Naive B cell (primary cell): ENCODE results near the gene STPG4. TPM values are rescaled to one million over a fixed set of nuclear protein-coding genes. Genes with fewer than 3 reads are reported as not detected.

Experiments
- ATAC-seq, 2 donors: fragments of 150-1000 bp; cut with Tn5 transposase; 2 replicates each; pipeline ENCODE4 v1.10.0; 2021; ENCODE audit warnings: low read depth in 2 of 2, mild to moderate bottlenecking in 2 of 2, moderate library complexity in 2 of 2
- DNase-seq: peaks from one replicate; pipeline ENCODE4 v3.0.0; 2022
- H3K27ac Mint-ChIP-seq, 6 donors: one replicate each; pipeline ENCODE4 v1.8.0; 2020 to 2022; ENCODE audit warnings: mild to moderate bottlenecking in 6 of 6, mixed read lengths in 6 of 6, moderate library complexity in 5 of 6, inconsistent platforms in 2 of 6
- H3K27me3 Mint-ChIP-seq, 3 donors: one replicate each; pipeline ENCODE4 v1.8.0; 2021 to 2022; ENCODE audit warnings: mixed read lengths in 3 of 3, mild to moderate bottlenecking in 1 of 3
- H3K36me3 Mint-ChIP-seq, 2 donors: one replicate each; pipeline ENCODE4 v1.8.0; 2020 to 2022; ENCODE audit warnings: mixed read lengths in 2 of 2, inconsistent platforms in 1 of 2, mild to moderate bottlenecking in 1 of 2
- H3K4me1 Mint-ChIP-seq, 3 donors: one replicate each; pipeline ENCODE4 v1.8.0; 2020 to 2022; ENCODE audit warnings: mixed read lengths in 3 of 3, inconsistent platforms in 1 of 3, mild to moderate bottlenecking in 1 of 3, moderate library complexity in 1 of 3
- H3K4me3 Mint-ChIP-seq, 8 donors: one replicate each; pipeline ENCODE4 v1.8.0; 2020 to 2022; ENCODE audit warnings: mild to moderate bottlenecking in 8 of 8, mixed read lengths in 8 of 8, moderate library complexity in 8 of 8, inconsistent platforms in 2 of 8
- H3K9me3 Mint-ChIP-seq, 7 donors: one replicate each; pipeline ENCODE4 v1.8.0; 2020 to 2022; ENCODE audit warnings: mixed read lengths in 7 of 7, mild to moderate bottlenecking in 5 of 7, inconsistent platforms in 2 of 7, moderate library complexity in 1 of 7
- polyA plus RNA-seq, 6 donors: library from polyadenylated mRNA; unstranded; fragments of 300-500 nt; fragmentation: Illumina TruSeq; gene quantifications; one replicate each; pipeline ENCODE4 v1.2.3, GENCODE V29; 2021; ENCODE audit warnings: low read depth in 6 of 6

The STPG4 gene
- polyA plus RNA-seq, 6 donors from 2014 or later = 0.41 to 0.66 TPM; not detected in 4

DNA sequence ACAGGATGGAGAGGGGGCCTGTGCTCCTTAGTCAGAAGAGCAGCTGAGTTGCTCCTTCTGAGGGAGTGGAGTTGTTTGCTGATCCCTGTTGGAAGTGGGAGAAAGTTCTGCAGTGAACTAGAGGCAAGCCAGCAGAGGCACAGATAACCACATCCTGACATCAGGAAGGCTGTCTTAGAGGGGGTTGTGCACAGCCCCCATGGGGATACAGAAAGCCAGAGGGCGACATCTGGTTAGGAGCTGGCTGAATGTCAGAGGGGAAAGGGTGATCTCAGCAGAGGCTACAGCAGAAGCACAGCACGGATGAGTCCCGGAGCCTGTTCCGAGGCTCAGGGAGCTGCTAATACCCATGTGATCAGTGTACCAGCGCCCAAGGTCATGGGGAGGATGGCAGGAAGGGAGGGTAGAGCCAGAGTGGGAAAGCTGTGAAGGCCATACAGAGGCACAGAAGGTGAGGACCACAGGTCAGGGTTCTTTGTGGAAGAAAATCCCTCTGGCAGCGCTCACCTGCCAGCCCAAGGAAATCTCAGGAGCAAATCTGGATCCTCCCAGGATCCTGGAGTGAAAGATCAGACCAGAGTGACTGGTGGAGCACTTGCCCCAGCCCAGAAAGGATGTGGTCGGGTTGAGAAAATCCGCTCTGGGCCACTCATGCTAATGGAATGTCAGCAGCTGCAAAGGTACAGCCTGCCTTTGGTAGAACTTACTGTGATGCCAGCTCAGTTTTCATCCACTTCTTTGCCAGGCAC, 111.8 kb downstream of the STPG4 start:
- no peaks in the 10 kb centered on the region for H3K27me3 Mint-ChIP-seq

GRCh38 chr2:47041891-47042684, 113.0 kb downstream of the STPG4 start:
- Mint-ChIP-seq H3K4me3 (no peak overlapping the region), H3K9me3 (no peaks in the 10 kb centered on the region), H3K4me1 (peaks cover 42 to 62% (median 53%) of the 10 kb centered on the region in 3 donors), H3K36me3 (peaks cover 11 to 26% of the 10 kb centered on the region in 2 donors), H3K27me3 (no peaks in the 10 kb centered on the region), H3K27ac (peak overlapping the region; percentile 41 to 89 (median 72))
- ATAC-seq = no peak
- no peak for DNase-seq

More for the DNA sequence above, 111.8 kb downstream of the STPG4 start:
- ATAC-seq (no peak), DNase-seq (no peak)
- peaks cover 11 to 26% of the 10 kb centered on the region in 2 donors for H3K36me3 Mint-ChIP-seq
- H3K9me3 Mint-ChIP-seq = no peaks in the 10 kb centered on the region
- peak overlapping the region in 5 of 6 donors; percentile 67 to 88 (median 78) for H3K27ac Mint-ChIP-seq
- peaks cover 46 to 61% (median 58%) of the 10 kb centered on the region in 3 donors for H3K4me1 Mint-ChIP-seq
- peak overlapping the region in 3 of 8 donors; percentile 20 to 55 (median 50) for H3K4me3 Mint-ChIP-seq

DNA sequence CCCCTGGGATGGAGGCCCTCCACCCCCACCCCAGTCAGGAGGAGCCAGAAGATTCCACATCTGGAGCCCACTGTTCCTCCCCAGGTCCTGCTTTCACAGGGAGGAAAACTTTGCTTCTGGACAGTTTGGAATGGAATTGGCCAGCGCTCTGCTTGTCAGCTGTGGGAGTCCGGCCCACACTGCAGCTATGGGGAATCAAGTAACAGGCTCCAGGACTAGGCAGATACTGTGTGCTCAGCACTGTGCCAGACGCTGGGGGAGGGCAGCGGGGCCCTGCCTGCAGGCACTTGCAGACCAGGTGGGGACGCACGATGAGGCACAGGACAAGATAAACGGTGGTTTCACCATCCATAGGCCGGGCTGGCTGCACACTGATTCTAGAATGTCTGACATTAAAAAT, 114.0 kb downstream of the STPG4 start:
- DNase-seq = no peak
- no peak for ATAC-seq
- no peaks in the 10 kb centered on the region for H3K27me3 Mint-ChIP-seq
- peaks cover 47 to 72% (median 60%) of the 10 kb centered on the region in 3 donors for H3K4me1 Mint-ChIP-seq
- no peak overlapping the region for H3K27ac Mint-ChIP-seq
- no peaks in the 10 kb centered on the region for H3K9me3 Mint-ChIP-seq
- no peak overlapping the region for H3K4me3 Mint-ChIP-seq
- peaks cover 11 to 26% of the 10 kb centered on the region in 2 donors for H3K36me3 Mint-ChIP-seq

GRCh38 chr2:47040651-47041050, 114.5 kb downstream of the STPG4 start:
- H3K27ac Mint-ChIP-seq = no peak overlapping the region
- H3K27me3 Mint-ChIP-seq = no peaks in the 10 kb centered on the region
- DNase-seq (no peak), ATAC-seq (no peak)
- H3K36me3 Mint-ChIP-seq = peaks cover 10 to 26% of the 10 kb centered on the region in 2 donors
- H3K4me3 Mint-ChIP-seq = no peak overlapping the region
- no peaks in the 10 kb centered on the region for H3K9me3 Mint-ChIP-seq
- H3K4me1 Mint-ChIP-seq = peaks cover 47 to 77% (median 60%) of the 10 kb centered on the region in 3 donors

DNA sequence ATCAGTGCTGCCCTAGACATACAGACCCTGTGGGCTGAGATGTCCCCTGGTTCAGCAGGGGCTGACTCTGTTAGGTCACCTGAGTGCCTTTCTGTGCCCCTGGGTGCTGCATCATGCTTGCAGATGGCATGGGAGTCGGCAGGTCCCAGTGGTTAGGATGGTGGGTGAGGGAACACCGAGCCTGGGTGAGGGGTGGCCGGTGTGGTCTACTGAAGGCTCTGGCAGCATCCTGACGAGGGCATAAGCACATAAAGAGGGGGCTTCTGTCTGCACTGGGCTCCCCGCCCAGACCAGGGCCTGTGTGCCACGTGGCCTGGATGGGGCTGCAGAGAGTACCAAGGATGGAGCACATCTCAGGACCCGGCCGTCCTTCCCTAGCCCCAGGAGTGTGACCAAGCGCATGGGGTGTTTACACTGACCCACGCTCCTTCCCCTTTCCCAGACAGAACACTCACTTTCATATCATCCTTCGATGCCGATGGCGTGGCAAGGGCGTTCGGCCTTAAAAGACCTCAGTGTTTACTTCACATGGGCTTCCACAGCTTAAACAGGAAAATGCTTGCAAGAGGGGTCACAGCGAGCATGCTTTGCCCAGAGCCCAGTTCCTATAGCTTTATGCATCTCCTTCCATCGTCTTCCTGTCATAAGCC, 115.1 kb downstream of the STPG4 start:
- Mint-ChIP-seq H3K4me1 (peaks cover 52 to 81% (median 64%) of the 10 kb centered on the region in 3 donors), H3K27ac (peak overlapping the region in 2 of 6 donors; percentile 16 to 24), H3K27me3 (no peaks in the 10 kb centered on the region), H3K36me3 (peaks cover 7 to 29% of the 10 kb centered on the region in 2 donors), H3K4me3 (peak overlapping the region in 2 of 8 donors; percentile 9 to 15), H3K9me3 (no peaks in the 10 kb centered on the region)
- DNase-seq (no peak), ATAC-seq (no peak)

DNA sequence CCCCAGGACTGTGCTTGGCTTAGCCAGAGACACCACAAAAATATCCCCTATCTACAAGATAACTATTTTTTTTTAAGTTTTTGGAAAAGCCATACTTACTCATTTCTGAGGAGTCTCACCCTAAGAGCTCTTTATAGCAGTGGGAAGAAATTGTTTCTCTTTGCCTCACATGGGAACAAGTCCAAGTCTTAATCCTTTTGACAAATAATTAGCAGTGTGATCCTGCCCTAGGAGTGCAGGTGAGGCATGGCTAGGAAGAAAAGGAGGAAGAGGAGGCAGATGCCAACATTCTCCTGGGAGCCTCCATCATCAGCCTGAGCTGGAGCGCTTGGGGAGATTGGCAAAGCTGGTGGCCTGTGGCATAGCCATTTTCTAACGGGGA, 115.6 kb downstream of the STPG4 start:
- Mint-ChIP-seq H3K4me3 (peak overlapping the region in 6 of 8 donors; percentile 8 to 77 (median 66)), H3K27me3 (no peaks in the 10 kb centered on the region), H3K36me3 (peaks cover 7 to 25% of the 10 kb centered on the region in 2 donors), H3K9me3 (no peaks in the 10 kb centered on the region), H3K4me1 (peaks cover 52 to 81% (median 67%) of the 10 kb centered on the region in 3 donors), H3K27ac (peak overlapping the region in 5 of 6 donors; percentile 81 to 96 (median 86))
- ATAC-seq (no peak), DNase-seq (no peak)

DNA sequence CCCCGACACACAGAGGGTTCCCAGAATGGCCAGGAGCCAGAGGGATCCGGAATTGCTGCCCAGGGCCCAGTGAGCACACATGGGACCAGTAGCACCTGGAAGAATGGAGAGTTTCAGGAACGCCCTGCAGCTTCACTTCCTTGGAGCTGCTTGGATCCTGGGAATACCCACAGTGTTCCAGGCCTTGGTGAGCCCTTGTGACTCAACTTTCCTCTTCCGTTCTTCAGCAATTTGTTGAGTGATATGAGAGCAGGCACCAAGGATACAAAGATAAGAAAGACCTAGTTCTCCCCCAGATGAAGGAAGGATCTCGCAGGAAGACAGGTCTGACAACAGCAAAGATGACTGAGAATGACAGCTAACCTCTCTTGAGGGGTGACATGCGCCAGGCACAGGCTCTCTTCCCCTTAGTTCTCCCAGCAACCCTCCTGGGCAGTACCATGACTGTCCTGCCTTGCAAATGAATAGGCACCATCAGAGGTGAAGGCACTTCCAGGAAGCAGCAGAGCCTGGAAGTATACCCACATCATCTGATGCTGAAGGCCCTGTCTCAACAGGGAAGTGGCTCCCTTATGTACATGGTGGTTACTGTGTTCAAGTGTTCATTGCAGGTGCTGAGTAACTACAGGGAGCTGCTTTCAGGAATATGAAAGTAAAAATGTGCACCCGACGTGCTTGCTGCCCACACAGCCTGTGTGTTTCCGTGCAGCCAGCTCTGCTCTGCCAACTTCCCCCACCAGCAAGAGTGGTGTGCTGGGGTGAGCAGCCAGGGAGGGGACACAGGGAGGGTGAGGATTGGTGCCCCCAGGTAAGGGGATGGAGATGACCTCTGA, 116.2 kb downstream of the STPG4 start:
- H3K36me3 Mint-ChIP-seq = peaks cover 7 to 19% of the 10 kb centered on the region in 2 donors
- peak overlapping the region; percentile 8 to 77 (median 64) for H3K4me3 Mint-ChIP-seq
- peaks cover 47 to 79% (median 67%) of the 10 kb centered on the region in 3 donors for H3K4me1 Mint-ChIP-seq
- DNase-seq = peak; percentile 46
- H3K9me3 Mint-ChIP-seq = no peaks in the 10 kb centered on the region
- H3K27ac Mint-ChIP-seq = peak overlapping the region; percentile 36 to 96 (median 86)
- ATAC-seq = peak; percentile 64 to 76
- H3K27me3 Mint-ChIP-seq = no peaks in the 10 kb centered on the region

DNA sequence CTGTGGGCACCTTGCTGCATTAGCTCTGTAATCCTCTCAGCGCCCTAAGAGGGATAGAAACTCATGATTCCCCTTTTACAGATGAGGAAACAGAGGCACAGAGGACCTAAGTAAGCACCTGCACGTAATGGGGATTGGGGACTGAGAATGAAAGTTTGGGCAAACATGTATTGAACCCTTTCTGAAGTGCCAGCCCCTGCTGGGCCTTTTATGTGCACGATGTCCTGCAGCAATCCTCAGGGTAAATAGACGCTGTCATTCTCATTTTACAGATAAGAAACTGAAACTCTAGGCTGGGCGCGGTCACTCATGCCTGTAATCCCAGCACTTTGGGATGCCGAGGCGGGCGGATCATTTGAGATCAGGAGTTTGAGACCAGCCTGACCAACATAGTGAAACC, 117.4 kb downstream of the STPG4 start:
- H3K27ac Mint-ChIP-seq = no peak overlapping the region
- peaks cover 42 to 77% (median 61%) of the 10 kb centered on the region in 3 donors for H3K4me1 Mint-ChIP-seq

More for the DNA sequence above, 117.4 kb downstream of the STPG4 start:
- DNase-seq (no peak), ATAC-seq (no peak)
- Mint-ChIP-seq H3K36me3 (peaks cover 7 to 19% of the 10 kb centered on the region in 2 donors), H3K9me3 (no peaks in the 10 kb centered on the region), H3K4me3 (no peak overlapping the region), H3K27me3 (no peaks in the 10 kb centered on the region)

Other genes starting within 250 kb of the STPG4 start
- 10 to 100 TPM; 26.3 to 43.3 (median 33.1) TPM for gene MCFD2, start 239.5 kb downstream of the STPG4 start, polyA plus RNA-seq
- gene TTC7A, start 214.1 kb downstream of the STPG4 start, polyA plus RNA-seq = 10 to 100 TPM; 27.7 to 77.8 (median 34.1) TPM
- gene CALM2, start 21.2 kb upstream of the STPG4 start, polyA plus RNA-seq = 1,000 to 10,000 TPM in 2 of 6 donors, 100 to 1,000 TPM in 4; 800 to 1,508 (median 920) TPM
- gene EPCAM, start 214.0 kb upstream of the STPG4 start, polyA plus RNA-seq = not detected
- 10 to 100 TPM; 22.9 to 33.5 (median 31.0) TPM for gene MSH2, start 247.8 kb upstream of the STPG4 start, polyA plus RNA-seq